ENCODE measurements around the gene PCBP3.

The PCBP3 gene

DNA sequence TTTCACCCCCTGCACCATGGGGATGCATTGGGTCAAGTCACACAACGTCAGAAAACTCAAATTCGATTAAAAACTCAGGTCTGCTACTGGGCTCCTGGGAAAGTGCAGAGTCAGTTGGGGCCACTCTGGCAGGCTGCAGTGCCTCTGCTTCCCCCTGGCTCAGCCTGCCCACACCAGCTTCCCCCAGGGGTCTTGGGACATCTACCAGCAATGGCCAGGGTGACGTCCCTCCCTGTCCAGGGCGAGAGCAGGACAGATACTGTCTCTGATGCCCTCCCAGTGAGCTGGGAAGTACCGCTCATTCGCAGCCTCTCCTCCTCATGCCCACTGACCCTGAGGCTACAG is 231.9 kb downstream of the PCBP3 start:
- TF ChIP-seq, protein P1, sequence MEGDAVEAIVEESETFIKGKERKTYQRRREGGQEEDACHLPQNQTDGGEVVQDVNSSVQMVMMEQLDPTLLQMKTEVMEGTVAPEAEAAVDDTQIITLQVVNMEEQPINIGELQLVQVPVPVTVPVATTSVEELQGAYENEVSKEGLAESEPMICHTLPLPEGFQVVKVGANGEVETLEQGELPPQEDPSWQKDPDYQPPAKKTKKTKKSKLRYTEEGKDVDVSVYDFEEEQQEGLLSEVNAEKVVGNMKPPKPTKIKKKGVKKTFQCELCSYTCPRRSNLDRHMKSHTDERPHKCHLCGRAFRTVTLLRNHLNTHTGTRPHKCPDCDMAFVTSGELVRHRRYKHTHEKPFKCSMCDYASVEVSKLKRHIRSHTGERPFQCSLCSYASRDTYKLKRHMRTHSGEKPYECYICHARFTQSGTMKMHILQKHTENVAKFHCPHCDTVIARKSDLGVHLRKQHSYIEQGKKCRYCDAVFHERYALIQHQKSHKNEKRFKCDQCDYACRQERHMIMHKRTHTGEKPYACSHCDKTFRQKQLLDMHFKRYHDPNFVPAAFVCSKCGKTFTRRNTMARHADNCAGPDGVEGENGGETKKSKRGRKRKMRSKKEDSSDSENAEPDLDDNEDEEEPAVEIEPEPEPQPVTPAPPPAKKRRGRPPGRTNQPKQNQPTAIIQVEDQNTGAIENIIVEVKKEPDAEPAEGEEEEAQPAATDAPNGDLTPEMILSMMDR (IDR thresholded peaks at IDR 0.05; ENCODE audit: low read depth, low read length), result no peak
- DNase-seq (ENCODE audit: low read depth in 2 of 2), result no peak
- H3K4me3 ChIP-seq (replicated peaks in 1 of 2; ENCODE audit: low read depth in 2 of 2, low read length in 2 of 2), result no peak overlapping the region

DNA sequence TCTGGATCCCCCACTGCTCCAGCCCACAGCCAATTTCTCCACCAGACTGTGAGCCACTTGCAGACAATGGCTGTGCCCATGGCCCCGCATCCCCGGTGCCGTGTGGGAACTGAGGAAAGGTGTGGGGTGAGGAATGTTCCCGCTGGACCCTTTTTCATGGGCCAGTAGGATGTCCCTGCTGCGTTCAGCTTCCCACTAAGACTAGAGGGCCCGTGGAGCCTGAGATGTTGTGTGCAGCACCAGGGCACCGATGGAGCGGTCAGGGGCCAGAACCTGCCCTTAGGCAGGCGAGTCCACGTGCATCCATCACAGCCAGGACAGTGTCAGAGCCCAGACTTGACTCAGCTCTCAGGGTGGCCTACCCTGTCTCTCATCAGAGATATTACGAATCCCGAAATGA is 232.4 kb downstream of the PCBP3 start:
- H3K4me3 ChIP-seq (replicated peaks in 1 of 2; ENCODE audit: low read depth in 2 of 2, low read length in 2 of 2), result no peak overlapping the region
- TF ChIP-seq, protein P1 (IDR thresholded peaks at IDR 0.05; ENCODE audit: low read depth, low read length), result no peak

DNA sequence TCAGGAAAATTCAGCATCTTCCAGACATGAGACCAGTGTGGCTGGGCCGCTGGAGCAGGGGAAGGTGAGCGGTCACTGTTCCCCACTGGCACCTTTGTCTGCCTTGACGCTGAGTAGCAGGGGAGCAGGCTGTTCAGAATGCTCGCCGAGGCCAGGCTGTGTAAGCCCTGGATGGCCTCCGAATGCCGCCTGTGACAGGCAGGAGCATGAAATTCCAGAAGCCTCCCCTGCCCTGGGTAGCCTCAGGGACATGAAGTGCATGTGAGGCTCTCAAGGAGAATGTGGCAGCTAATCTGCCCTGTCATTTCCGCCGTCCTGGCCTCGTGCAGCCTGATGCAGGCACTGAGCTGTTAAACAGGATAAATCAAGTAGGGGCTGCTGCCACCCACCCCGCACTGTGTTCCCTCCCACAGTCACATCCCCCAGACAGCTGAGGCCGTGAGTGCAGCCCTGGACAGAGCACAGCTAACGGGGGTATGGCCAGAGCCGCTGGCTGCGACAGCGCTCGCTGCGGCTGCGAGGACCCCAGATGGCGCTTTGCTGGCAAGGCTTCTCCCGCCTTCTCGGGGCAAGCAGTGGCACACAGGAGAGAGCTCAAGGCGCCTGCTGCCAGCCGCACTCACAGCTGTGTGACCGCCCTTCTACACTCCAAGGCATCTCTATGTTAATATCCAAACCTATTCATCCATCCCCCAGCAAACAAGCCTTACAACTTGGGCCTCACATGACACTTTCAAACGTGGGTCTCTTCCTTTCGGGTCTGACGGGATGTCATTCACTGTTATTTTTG is 233.1 kb downstream of the PCBP3 start:
- peak in 1 of 2 donors; percentile 28 for DNase-seq (ENCODE audit: low read depth in 2 of 2)
- TF ChIP-seq, protein P1 (IDR thresholded peaks at IDR 0.05; ENCODE audit: low read depth, low read length), result no peak
- H3K4me3 ChIP-seq (replicated peaks in 1 of 2; ENCODE audit: low read depth in 2 of 2, low read length in 2 of 2), result no peak overlapping the region

More for the DNA sequence above, 232.4 kb downstream of the PCBP3 start:
- no peak for DNase-seq (ENCODE audit: low read depth in 2 of 2)

DNA sequence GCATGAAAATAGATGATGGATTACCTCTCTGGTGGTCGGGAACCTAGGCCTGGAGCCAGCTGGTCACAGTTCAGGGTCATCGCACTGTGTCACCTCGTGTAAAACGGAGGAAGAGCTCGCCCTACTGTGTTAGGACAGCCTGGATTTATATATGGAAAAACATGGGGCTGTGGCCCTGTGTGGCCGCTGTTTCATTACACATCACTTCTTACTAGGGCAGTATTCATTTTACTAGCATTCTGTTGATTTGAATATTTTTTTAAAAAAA is 233.6 kb downstream of the PCBP3 start:
- no peak for DNase-seq (ENCODE audit: low read depth in 2 of 2)
- no peak overlapping the region for H3K4me3 ChIP-seq (replicated peaks in 1 of 2; ENCODE audit: low read depth in 2 of 2, low read length in 2 of 2)
- TF ChIP-seq, protein P1 (IDR thresholded peaks at IDR 0.05; ENCODE audit: low read depth, low read length), result no peak

DNA sequence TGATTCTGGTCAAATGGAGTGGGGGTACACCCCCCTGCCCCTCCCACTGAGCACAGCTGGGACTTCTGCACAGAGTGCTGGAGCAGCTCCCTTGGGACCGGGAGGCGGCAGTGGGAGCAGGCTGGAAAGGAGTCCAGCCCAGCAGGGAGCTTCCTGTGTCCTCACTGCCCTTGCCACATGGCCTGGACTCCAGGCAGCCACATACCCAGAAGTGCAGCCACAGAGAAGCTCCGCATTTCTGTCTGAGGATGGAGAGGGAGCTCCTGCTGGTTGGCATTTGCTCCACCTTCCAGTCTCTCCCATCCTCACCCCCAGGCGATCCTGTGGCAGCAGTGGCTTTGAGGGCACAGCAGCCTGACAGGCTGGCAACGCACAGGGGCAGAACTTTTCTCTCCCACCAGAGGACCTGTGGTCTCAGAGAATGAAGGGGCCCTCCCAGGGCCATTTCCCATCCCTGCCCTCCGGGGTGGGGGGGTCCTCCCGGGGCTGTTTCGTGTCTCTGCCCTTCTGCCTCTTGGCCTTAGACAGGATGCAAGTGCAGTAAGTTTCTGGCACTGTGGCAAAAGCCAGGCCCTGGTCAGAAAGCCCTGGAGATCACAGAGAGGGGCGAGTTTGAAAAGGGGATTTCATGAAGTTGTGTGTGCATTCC is 234.4 kb downstream of the PCBP3 start:
- TF ChIP-seq, protein P1 (IDR thresholded peaks at IDR 0.05; ENCODE audit: low read depth, low read length), result no peak
- no peak overlapping the region for H3K4me3 ChIP-seq (replicated peaks in 1 of 2; ENCODE audit: low read depth in 2 of 2, low read length in 2 of 2)
- DNase-seq (ENCODE audit: low read depth in 2 of 2), result peak; percentile 15 to 30

DNA sequence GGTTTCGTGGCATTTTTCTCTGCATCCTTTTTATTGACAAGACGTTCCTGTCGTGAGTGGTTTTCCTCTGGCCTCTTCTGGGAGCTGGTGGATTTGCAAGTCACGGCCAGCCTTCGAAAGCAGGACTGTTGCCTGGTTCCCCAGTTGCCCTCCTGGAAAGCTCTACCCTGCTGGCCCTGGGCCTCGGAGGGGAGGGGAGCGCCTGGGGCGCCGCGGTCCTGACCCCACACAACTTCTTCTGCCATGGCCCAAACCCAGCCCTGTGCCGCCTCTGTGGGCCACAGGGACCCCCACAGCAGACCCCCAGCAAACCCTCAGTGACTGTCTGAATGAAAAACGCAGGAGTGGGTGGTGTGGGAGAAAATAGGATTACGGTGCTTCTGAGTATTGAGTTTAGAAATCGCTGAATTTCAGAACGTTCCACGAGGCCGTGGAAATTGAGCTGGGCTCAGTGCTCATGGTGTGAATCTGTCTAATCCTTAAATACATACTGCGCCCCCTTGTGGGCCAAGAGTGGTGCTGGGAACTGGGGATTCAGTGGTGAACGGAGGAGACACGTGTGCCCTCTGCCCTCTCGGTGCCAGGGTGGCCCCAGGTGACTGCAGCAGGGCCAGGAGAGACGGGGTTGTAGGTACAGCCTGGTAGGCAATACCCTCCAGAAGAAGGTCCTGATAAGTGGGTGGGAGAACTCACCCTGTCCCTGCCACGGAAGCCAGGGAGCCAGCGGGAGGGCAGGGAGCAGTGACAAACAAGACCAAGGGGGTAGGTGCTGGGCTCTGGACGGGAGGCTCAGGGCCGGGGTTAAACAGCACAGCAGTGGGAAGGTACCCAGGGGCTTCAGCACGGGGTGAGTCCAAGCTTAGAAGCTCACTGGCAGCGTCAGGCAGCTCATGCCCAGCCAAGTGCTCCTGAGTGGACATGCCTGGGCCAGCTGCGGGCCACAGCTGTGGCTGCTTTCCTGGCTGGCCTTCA is 236.9 kb downstream of the PCBP3 start:
- no peak overlapping the region for H3K4me3 ChIP-seq (replicated peaks in 1 of 2; ENCODE audit: low read depth in 2 of 2, low read length in 2 of 2)
- TF ChIP-seq, protein P1 (IDR thresholded peaks at IDR 0.05; ENCODE audit: low read depth, low read length), result peak; percentile 75
- DNase-seq (ENCODE audit: low read depth in 2 of 2), result peak; percentile 81 to 87

Measured in cardiac fibroblast (primary cell).